ENCODE data around the gene TIMM10B.

Gene TIMM10B

GRCh38 chr11:6473451-6474412 is 7.6 kb upstream of the TIMM10B start, which contains the start of gene TRIM3:
TRIM3 (minus strand) TSS chr11:6473941; CDS start chr11:6465695, 8,246 bp downstream.
- DNase-seq, result peak; percentile 68

DNA sequence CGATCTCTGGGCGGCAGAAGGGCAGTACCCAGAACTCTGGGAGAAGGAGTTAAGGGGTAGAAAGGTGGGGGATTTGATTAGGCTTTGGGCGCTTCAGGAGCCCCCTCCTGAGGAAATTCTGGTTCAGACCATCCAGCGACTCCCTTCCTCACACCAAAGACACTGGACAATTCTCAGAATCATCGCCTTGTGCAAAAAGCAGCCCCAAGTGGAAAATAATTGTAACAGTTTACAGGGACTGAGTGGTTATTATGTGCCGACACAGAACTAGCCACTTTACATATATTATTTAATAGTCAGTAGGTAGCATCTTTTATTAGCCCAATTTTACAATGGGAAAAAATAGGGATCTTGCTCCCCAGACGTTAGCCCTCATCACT is 6.9 kb upstream of the TIMM10B start:
- DNase-seq, result no peak

GRCh38 chr11:6474806-6475500 is 6.3 kb upstream of the TIMM10B start:
- no peak for DNase-seq

GRCh38 chr11:6475936-6476335 is 5.4 kb upstream of the TIMM10B start:
- DNase-seq, result no peak

DNA sequence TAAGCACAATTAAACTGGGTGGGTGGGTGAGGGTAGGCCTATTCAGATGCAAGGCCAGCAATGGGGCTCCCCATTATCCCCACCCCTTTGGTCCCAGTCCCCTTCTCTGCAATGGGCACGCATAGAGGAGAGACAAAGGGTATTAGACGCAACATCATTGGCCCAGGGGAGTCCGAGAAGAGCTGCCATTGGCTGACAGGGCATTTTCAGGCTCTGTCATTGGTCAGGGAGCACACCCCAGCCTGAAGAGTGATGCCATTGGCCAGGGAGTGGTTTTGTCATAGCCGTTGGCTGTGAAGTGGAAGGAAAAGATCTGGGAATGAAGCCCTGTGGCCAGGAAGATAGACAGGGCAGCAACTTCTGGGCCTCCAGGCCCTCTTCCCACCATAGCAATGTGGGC is 4.7 kb upstream of the TIMM10B start:
- DNase-seq, result no peak

DNA sequence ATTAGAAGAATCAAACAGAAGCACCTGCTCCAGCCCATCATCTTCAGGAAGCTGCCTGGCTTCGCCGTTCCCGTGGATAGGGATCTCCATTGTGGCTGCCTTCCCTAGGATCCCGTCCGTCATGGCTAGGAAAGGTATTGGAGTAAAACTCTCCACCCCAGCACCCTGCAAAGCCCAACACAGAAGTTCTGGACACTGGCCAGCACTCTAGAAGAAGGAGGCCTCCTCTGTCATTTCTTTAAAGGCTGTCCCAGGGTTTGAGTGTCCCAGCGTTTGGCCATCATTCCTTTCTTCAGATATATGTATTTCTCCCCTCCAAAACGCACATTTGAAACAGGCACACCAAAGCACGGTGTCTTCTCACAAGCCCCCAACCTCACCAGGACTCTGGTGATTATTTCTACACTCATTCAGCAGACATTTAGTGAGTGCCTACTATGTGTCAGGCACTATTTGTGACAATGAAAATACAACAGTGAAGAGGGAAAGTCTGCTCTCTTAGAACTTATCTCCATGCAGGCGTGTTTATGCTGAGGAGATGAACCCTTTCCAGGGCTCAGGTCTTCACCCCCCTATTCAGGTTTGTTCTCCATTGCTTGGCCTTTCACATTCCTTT is 894 bp upstream of the TIMM10B start:
- no peak for DNase-seq

DNA sequence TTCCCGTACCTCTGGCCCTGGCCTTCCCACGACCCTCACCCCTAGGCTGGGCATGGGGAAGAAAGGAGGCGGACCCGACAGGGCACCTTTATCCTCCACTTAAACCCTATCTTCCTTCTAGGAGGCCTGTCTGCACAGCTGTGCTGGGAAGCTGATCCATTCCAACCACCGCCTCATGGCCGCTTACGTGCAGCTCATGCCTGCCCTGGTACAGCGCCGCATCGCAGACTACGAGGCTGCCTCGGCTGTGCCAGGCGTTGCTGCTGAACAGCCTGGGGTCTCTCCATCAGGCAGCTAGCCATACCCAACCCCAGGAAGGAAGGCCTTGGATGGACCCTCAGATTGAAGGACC is 599 bp downstream of the TIMM10B start:
- peak; percentile 19 for DNase-seq

DNA sequence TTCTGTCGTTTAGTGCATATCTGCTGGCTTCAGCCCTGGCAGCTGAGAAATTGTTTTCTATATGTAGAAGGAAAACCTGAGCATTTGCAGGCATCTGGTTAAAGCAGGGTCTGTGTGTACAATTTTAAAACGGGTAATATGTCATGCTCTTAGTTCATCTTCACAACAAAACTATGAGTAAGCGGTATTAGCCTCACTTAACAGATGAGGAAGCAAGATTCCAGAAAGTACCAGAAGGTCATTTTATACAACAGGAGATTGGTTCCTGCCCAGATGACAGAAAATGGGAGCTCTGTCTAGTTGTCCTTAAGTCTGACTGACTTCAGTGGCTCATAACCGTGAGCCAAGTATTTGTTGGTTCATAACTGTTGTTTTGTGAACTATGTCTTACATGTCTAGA is 1.1 kb downstream of the TIMM10B start:
- DNase-seq, result no peak

DNA sequence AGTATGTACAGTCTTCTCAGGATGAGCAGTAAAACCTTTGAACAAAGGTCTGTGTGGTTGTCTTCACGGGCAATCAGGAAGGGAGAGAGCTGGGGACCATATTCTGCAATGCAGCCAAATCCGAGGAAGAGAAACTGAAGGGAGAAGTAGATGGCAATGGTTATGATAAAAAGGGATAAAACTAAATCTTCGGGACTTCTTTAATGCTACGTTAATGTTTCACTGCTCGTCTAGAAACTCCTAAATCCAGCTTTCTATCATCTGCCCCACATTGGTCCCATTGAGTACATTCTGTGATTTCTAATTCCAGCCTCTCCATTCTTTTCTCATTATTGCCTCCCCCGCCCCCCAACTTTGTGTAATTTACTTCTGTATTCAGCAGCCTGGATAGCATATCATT is 1.7 kb downstream of the TIMM10B start:
- no peak for DNase-seq

- no peak for DNase-seq
These were observed 4.4 kb downstream of the TIMM10B start for GRCh38 chr11:6485661-6486060.

- no peak for DNase-seq
These were observed 5.0 kb downstream of the TIMM10B start for GRCh38 chr11:6486256-6486655.

DNA sequence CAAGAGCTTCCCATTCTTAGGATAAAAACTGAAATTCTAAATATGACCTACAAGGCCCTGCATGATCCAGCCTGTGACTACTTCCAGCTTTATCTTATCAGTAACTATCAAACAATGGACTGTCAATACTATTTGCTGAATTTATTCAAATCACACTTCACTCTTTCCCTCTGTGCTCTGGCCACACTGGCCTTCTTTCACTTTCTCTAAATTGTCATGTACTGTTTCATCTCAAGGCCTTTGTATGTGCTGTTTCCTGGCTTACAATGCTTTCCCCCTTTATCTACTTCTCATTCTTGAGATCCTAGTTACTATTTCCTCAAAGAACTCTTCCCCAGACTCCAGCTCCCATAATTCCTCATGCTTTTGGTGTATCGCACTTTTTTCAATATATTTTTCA is 5.6 kb downstream of the TIMM10B start:
- DNase-seq, result no peak

- DNase-seq, result no peak
These were observed 7.0 kb downstream of the TIMM10B start for GRCh38 chr11:6488342-6488741.

- DNase-seq, result no peak
These were observed 7.5 kb downstream of the TIMM10B start for GRCh38 chr11:6488821-6489220.

- DNase-seq, result no peak
These were observed 8.0 kb downstream of the TIMM10B start for GRCh38 chr11:6489306-6489705.

- no peak for DNase-seq
These were observed 16.0 kb downstream of the TIMM10B start, which contains the start of gene DNHD1 for GRCh38 chr11:6497069-6497839. DNHD1 (plus strand) TSS chr11:6497280; CDS start chr11:6498216, 936 bp downstream.

GRCh38 chr11:6498121-6498520 is 16.8 kb downstream of the TIMM10B start:
- no peak for DNase-seq

- DNase-seq, result no peak
These were observed 17.2 kb downstream of the TIMM10B start for GRCh38 chr11:6498544-6498943.

- DNase-seq, result no peak
These were observed 21.1 kb downstream of the TIMM10B start for GRCh38 chr11:6502382-6502781.

GRCh38 chr11:6504166-6504565 is 22.9 kb downstream of the TIMM10B start:
- no peak for DNase-seq

DNA sequence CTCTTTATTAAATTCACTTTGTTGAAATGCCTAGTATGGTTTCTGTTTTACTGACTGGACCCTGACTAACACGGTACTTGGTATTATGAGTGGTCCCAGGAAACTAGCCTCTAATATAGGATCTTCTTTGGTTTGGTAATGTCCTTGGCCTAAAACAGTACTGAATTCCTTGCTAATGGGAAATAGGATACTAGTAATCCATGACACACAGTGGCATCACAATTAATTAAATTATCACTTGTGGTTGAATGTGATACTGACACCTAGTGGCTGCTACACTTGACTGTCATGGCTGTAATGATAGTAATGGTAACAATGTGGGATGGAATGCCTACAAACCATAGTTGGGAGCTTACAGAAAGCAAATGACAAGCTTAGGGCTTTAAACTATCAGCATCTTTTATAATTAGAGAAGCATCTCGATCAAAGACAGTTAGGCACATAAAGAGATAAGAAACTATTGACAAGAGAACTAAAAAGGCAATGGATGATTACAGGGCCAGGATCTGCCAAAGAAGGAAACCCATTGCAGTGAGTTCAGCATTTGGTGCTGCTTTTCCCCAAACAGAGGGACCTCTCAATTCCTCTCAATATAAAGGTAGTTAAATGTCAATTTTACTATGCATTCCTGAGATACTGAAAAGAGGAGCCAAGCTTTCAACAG is 24.4 kb downstream of the TIMM10B start:
- DNase-seq, result no peak

DNA sequence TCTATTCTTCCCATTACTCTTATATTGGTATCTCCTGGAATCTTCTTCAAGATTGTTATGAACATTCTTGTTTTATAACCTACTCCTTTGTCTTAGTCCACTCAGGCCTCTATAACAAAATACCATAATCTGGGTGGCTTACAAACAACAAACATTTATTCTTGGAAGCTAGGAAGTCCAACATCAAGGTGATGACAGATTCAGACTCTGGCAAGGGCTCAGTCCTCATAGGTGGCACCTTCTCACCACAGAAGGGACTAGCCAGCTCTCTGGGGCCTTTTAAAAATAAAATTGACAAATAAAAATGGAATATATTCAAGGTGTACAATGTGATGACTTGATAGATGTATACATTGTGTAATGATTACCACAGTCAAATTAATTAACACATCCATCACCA is 35.6 kb downstream of the TIMM10B start:
- DNase-seq, result no peak
